IMR-90 (cell line): ENCODE results near the gene C6orf120. TPM values are rescaled to one million over a fixed set of nuclear protein-coding genes. Genes with fewer than 3 reads are reported as not detected.

Source experiments
- ATAC-seq: fragments of 200-7000 bp; cut with Tn5 transposase; 2 replicates; pipeline ENCODE4 v1.9.1; 2020; ENCODE audit warnings: low read depth, mild to moderate bottlenecking, moderate library complexity
- BruUV-seq: library from RNA; stranded (reverse); fragments of 400-500 nt; replicated peaks from 2 replicates; lab custom pipeline; 2021; lab: Mats Ljungman, UMichigan
- CTCF ChIA-PET: fragments of 300-600 bp; formaldehyde crosslinking; extraction: SDS; loops from one replicate; lab custom pipeline; 2021; ENCODE audit warnings: antibody characterized with exemption; lab: Yijun Ruan, JAX
- POLR2A ChIA-PET: fragments of 300-600 bp; sonication (Branson Sonifier 250); formaldehyde crosslinking; loops from one replicate; lab custom pipeline; 2022; ENCODE audit warnings: antibody characterized with exemption; ENCODE audit not compliant: unreplicated experiment; lab: Charles Lee
- DNase-seq: peaks from one replicate; pipeline ENCODE4 v3.0.0; 2013
- H2AFZ ChIP-seq: replicated peaks from 2 replicates; pipeline ENCODE3; 2013; ENCODE audit warnings: low read length, mild to moderate bottlenecking; ENCODE audit not compliant: poor library complexity
- H2AK5ac ChIP-seq: 2 replicates; pipeline ENCODE4 v1.6.1; 2013; ENCODE audit warnings: low read depth, low read length, inconsistent platforms
- H2AK9ac ChIP-seq: replicated peaks from 2 replicates; pipeline ENCODE3; 2013; ENCODE audit warnings: mild to moderate bottlenecking, low read depth, low read length, moderate library complexity; ENCODE audit not compliant: poor library complexity
- H2BK120ac ChIP-seq: 2 replicates; pipeline ENCODE4 v1.6.1; 2013; ENCODE audit warnings: low read depth, low read length, inconsistent platforms
- H2BK15ac ChIP-seq: 3 replicates; pipeline ENCODE4 v1.6.1; 2013; ENCODE audit warnings: low read depth, low read length, inconsistent platforms
- H2BK20ac ChIP-seq: 2 replicates; pipeline ENCODE4 v1.6.1; 2013; ENCODE audit warnings: low read depth, mild to moderate bottlenecking, inconsistent platforms, low read length, moderate library complexity
- H2BK5ac ChIP-seq: 2 replicates; pipeline ENCODE4 v1.6.1; 2013; ENCODE audit warnings: mild to moderate bottlenecking, low read depth, low read length, inconsistent platforms; ENCODE audit not compliant: poor library complexity, severe bottlenecking
- H3K14ac ChIP-seq: replicated peaks from 2 replicates; pipeline ENCODE4 v1.6.1; 2013; ENCODE audit warnings: low read depth, low read length, inconsistent platforms
- H3K18ac ChIP-seq: 2 replicates; pipeline ENCODE4 v1.6.1; 2013; ENCODE audit warnings: low read depth, low read length, control low read depth
- H3K23ac ChIP-seq: 2 replicates; pipeline ENCODE4 v1.6.1; 2013; ENCODE audit warnings: low read depth, low read length, inconsistent platforms
- H3K27ac ChIP-seq: 2 replicates; pipeline ENCODE4 v1.5.1; 2013; ENCODE audit warnings: mild to moderate bottlenecking, control low read depth, low read length; ENCODE audit not compliant: insufficient read depth
- H3K27me3 ChIP-seq: 2 replicates; pipeline ENCODE4 v1.6.1; 2013; ENCODE audit warnings: low read length; ENCODE audit not compliant: control insufficient read depth, insufficient read depth
- H3K36me3 ChIP-seq: 2 replicates; pipeline ENCODE4 v1.6.1; 2013; ENCODE audit warnings: low read length, mixed read lengths; ENCODE audit not compliant: control insufficient read depth, insufficient read depth
- H3K4ac ChIP-seq: 2 replicates; pipeline ENCODE4 v1.6.1; 2013; ENCODE audit warnings: low read depth, low read length, inconsistent platforms
- H3K4me1 ChIP-seq: 2 replicates; pipeline ENCODE4 v1.6.1; 2013; ENCODE audit warnings: low read length, mixed read lengths; ENCODE audit not compliant: control insufficient read depth, insufficient read depth
- H3K4me2 ChIP-seq: 2 replicates; pipeline ENCODE4 v1.6.1; 2013; ENCODE audit warnings: low read depth, mild to moderate bottlenecking, control low read depth, low read length, moderate library complexity
- H3K4me3 ChIP-seq: 2 replicates; pipeline ENCODE4 v1.5.1; 2013; ENCODE audit warnings: low read depth, mild to moderate bottlenecking, control low read depth, low read length, moderate library complexity; ENCODE audit not compliant: insufficient read depth
- H3K56ac ChIP-seq: 2 replicates; pipeline ENCODE4 v1.6.1; 2013; ENCODE audit warnings: low read length, inconsistent platforms; ENCODE audit not compliant: insufficient read depth; ENCODE audit errors: extremely low read depth
- H3K79me1 ChIP-seq, 2 experiments: 2 replicates each; pipeline ENCODE4 v1.6.1; 2013; ENCODE audit warnings: low read length in 2 of 2, inconsistent platforms in 1 of 2, low read depth in 1 of 2
- H3K9ac ChIP-seq: 2 replicates; pipeline ENCODE4 v1.6.1; 2013; ENCODE audit warnings: low read depth, low read length, control low read depth
- H3K9me1 ChIP-seq: 2 replicates; pipeline ENCODE4 v1.6.1; 2013; ENCODE audit warnings: low read length, inconsistent platforms; ENCODE audit not compliant: insufficient read depth
- H3K9me3 ChIP-seq: 2 replicates; pipeline ENCODE4 v1.6.1; 2013; ENCODE audit warnings: low read length; ENCODE audit not compliant: control insufficient read depth, insufficient read depth
- H4K20me1 ChIP-seq: 2 replicates; pipeline ENCODE4 v1.6.1; 2013; ENCODE audit warnings: low read length, inconsistent platforms; ENCODE audit not compliant: insufficient read depth
- H4K5ac ChIP-seq: 2 replicates; pipeline ENCODE4 v1.6.1; 2013; ENCODE audit warnings: mild to moderate bottlenecking, low read depth, low read length, control low read depth
- H4K8ac ChIP-seq, 2 experiments: 2 replicates each; pipeline ENCODE4 v1.6.1; 2013; ENCODE audit warnings: low read depth in 2 of 2, low read length in 2 of 2, control low read depth in 1 of 2, inconsistent platforms in 1 of 2
- H4K91ac ChIP-seq: 2 replicates; pipeline ENCODE4 v1.6.1; 2013; ENCODE audit warnings: low read depth, low read length, inconsistent platforms; ENCODE audit not compliant: insufficient read depth
- BHLHE40 ChIP-seq: fragments of 150-350 bp; IDR thresholded peaks from 2 replicates; pipeline ENCODE4 v1.6.1; 2016; ENCODE audit warnings: mild to moderate bottlenecking, low read depth, low read length
- CEBPB ChIP-seq: IDR thresholded peaks from 2 replicates; pipeline ENCODE4 v1.6.1; 2012; ENCODE audit warnings: low read depth, low read length, improper control_type of control experiment
- CHD1 ChIP-seq: IDR thresholded peaks from 2 replicates; pipeline ENCODE4 v1.6.1; 2012; ENCODE audit warnings: low read depth, low read length, improper control_type of control experiment
- CTCF ChIP-seq: conservative IDR thresholded peaks from 2 replicates; pipeline ENCODE4 v1.5.1; 2012; ENCODE audit warnings: mild to moderate bottlenecking, low read depth, low read length, improper control_type of control experiment
- ELK1 ChIP-seq: fragments of 150-350 bp; IDR thresholded peaks from 2 replicates; pipeline ENCODE4 v1.6.1; 2016; ENCODE audit warnings: low read depth, mild to moderate bottlenecking, low read length, moderate library complexity, borderline replicate concordance
- FOS ChIP-seq: fragments of 150-350 bp; IDR thresholded peaks from 2 replicates; pipeline ENCODE4 v1.6.1; 2016; ENCODE audit warnings: low read depth, low read length
- MAFK ChIP-seq: IDR thresholded peaks from 2 replicates; pipeline ENCODE4 v1.6.1; 2012; ENCODE audit warnings: low read depth, low read length, improper control_type of control experiment
- MAZ ChIP-seq: IDR thresholded peaks from 2 replicates; pipeline ENCODE4 v1.6.1; 2012; ENCODE audit warnings: low read depth, mild to moderate bottlenecking, low read length, improper control_type of control experiment, moderate library complexity, borderline replicate concordance
- MXI1 ChIP-seq: IDR thresholded peaks from 2 replicates; pipeline ENCODE4 v1.6.1; 2012; ENCODE audit warnings: low read depth, mild to moderate bottlenecking, low read length, moderate library complexity, borderline replicate concordance
- NFE2L2 ChIP-seq: fragments of 150-350 bp; IDR thresholded peaks from 2 replicates; pipeline ENCODE4 v1.6.1; 2016; ENCODE audit warnings: low read depth, mild to moderate bottlenecking, low read length
- RAD21 ChIP-seq: IDR thresholded peaks from 2 replicates; pipeline ENCODE4 v1.6.1; 2012; ENCODE audit warnings: low read length, improper control_type of control experiment
- RFX5 ChIP-seq: IDR thresholded peaks from 2 replicates; pipeline ENCODE4 v1.8.0; 2012; ENCODE audit warnings: low read depth, mild to moderate bottlenecking, low read length, moderate library complexity
- SMC3 ChIP-seq: fragments of 150-350 bp; IDR thresholded peaks from 2 replicates; pipeline ENCODE4 v1.6.1; 2016; ENCODE audit warnings: low read depth, mild to moderate bottlenecking, antibody characterized with exemption, low read length, moderate library complexity
- USF2 ChIP-seq: fragments of 150-350 bp; IDR thresholded peaks from 2 replicates; pipeline ENCODE4 v1.6.1; 2017; ENCODE audit warnings: mild to moderate bottlenecking, antibody characterized with exemption, low read length, low read depth
- WGBS, 2 experiments: methylation state at CpG; one replicate each; pipeline versions ENCODE4 v1.1.5 to v1.1.7; 2013; ENCODE audit warnings: missing lambda C conversion rate in 2 of 2; ENCODE audit not compliant: insufficient read length in 1 of 2; ENCODE audit errors: extremely low coverage in 2 of 2; 5-methylcytosine and 5-hydroxymethylcytosine counted together
- dilution Hi-C: fragments of 300-500 bp; cut with HindIII; formaldehyde crosslinking; loops from one replicate; pipeline ENCODE4 v1.14.3; 2018; ENCODE audit warnings: low sequenced_read_pairs; ENCODE audit not compliant: unreplicated experiment
- in situ Hi-C: fragments of 300-500 bp; cut with MboI; formaldehyde crosslinking; loops from 3 replicates; pipeline ENCODE4 v1.14.3; 2019; ENCODE audit warnings: low sequenced_read_pairs, inconsistent platforms, mixed read lengths
- intact Hi-C: fragments of 100-400 bp; cut with micrococcal nuclease; formaldehyde crosslinking; loops from 2 replicates; pipeline ENCODE4 v1.10.0; 2022
- polyA plus RNA-seq, 3 experiments: library from polyadenylated mRNA; depleted of rRNA; stranded (reverse); fragments of >200 nt; gene quantifications; 2 replicates each; pipeline ENCODE4 v1.2.3, GENCODE V29; 2012; ENCODE audit warnings: low replicate concordance in 1 of 3
- total RNA-seq: library from RNA; depleted of rRNA; stranded (reverse); fragments of >200 nt; gene quantifications from 2 replicates; pipeline ENCODE4 v1.2.3, GENCODE V29; 2012

The C6orf120 gene
- total and polyA plus RNA-seq, 2 of the 4 experiments (the other 2 are of a cell fraction), result 21.4 to 26.7 TPM

GRCh38 chr6:169745405-169745804 is 43.5 kb downstream of the C6orf120 start:
- Histone ChIP-seq H4K91ac (no peak overlapping the region), H2BK15ac (no peak overlapping the region), H3K9ac (no peak overlapping the region), H3K36me3 (no peaks in the 10 kb centered on the region), H3K4ac (no peak overlapping the region), H2AK9ac (no peak overlapping the region), H4K8ac (no peak overlapping the region), H4K5ac (no peak overlapping the region), H2BK20ac (no peak overlapping the region), H4K20me1 (no peaks in the 10 kb centered on the region), H3K23ac (no peak overlapping the region), H3K56ac (no peak overlapping the region), H3K9me1 (no peaks in the 10 kb centered on the region), H2AK5ac (no peak overlapping the region), H3K4me2 (no peak overlapping the region), H3K27me3 (peaks cover 1% of the 10 kb centered on the region; the same call in 1 of the 2 replicates), H3K4me3 (no peak overlapping the region), H2AFZ (no peak overlapping the region), H3K14ac (no peak overlapping the region), H3K27ac (no peak overlapping the region), H3K18ac (no peak overlapping the region), H2BK120ac (no peak overlapping the region), H3K4me1 (peaks cover 2% of the 10 kb centered on the region; the same call in 1 of the 2 replicates), H2BK5ac (no peak overlapping the region), H3K79me1 (peaks cover 5 to 6% of the 10 kb centered on the region in 2 experiments; a peak in 3 of 4 replicates), H3K9me3 (no peaks in the 10 kb centered on the region)
- ChIA-PET CTCF (interaction anchor here (1.4 kb wide), 1 partner anchor 11 kb away, joined by 3 read pairs; no protein-coding TSS in a partner anchor), POLR2A (no interaction called here)
- no CpG with 5 or more reads among the region's 3 CpGs for WGBS, 2 experiments
- TF ChIP-seq CHD1 (no peak), CTCF (no peak), RAD21 (no peak), MAZ (no peak), USF2 (no peak), BHLHE40 (no peak), FOS (no peak), RFX5 (no peak), NFE2L2 (no peak), MXI1 (no peak), MAFK (no peak), SMC3 (no peak), ELK1 (no peak), CEBPB (no peak)
- intact Hi-C loops (no loop called here), in situ Hi-C loops (no loop called here), dilution Hi-C loops (no loop called here)
- ATAC-seq (no peak), DNase-seq (no peak)
- BruUV-seq, result no TSS peak
